ENCODE results near the gene TADA2B.

TADA2B gene

DNA sequence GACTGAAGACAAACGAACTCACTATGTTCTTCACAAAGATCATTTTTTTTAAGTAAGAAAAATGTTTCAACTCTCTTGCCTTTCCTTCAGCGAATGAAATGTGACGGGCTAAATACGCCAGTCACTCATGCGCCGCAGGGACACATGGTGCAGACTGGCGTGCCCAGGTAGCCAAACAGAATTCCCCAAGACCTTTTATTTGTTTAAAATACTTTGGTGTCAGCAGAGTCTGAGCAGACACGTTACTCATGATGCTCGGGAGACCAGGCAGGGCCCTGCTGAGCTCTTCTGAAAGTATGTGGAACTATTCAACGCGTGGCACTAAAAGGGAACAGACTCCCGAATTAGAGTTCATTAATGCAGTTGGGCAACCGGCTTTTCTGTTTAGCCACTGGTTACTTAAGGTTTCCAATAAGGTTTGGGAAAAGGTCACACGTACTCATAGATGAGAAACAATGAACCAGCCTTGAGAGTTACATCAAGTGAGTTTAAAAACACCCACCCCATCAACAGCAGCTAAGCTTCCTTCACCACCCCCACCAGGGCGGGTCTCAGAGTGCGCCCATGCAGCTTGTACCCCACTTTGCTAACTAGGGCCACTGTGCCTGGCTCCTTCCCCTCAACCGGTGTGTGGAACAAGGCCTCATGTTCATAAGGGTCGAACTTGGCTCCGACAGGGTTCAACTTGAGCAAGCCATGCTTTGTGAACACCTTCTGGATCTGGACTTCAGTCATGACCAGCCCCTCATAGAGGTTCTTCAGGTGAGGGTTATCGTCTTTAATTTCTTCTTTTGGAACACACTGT is 17.4 kb downstream of the TADA2B start:
- TF ChIP-seq, protein P1, sequence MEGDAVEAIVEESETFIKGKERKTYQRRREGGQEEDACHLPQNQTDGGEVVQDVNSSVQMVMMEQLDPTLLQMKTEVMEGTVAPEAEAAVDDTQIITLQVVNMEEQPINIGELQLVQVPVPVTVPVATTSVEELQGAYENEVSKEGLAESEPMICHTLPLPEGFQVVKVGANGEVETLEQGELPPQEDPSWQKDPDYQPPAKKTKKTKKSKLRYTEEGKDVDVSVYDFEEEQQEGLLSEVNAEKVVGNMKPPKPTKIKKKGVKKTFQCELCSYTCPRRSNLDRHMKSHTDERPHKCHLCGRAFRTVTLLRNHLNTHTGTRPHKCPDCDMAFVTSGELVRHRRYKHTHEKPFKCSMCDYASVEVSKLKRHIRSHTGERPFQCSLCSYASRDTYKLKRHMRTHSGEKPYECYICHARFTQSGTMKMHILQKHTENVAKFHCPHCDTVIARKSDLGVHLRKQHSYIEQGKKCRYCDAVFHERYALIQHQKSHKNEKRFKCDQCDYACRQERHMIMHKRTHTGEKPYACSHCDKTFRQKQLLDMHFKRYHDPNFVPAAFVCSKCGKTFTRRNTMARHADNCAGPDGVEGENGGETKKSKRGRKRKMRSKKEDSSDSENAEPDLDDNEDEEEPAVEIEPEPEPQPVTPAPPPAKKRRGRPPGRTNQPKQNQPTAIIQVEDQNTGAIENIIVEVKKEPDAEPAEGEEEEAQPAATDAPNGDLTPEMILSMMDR (IDR thresholded peaks at IDR 0.05; ENCODE audit: insufficient read depth, low read length, missing control alignments), result no peak
- ChIA-PET CTCF (interaction anchor here (2.9 to 10.3 kb wide), 3 partner anchors 9 to 86 kb away, joined by 11 to 89 read pairs (median 83); partner anchors contain the start of genes GRPEL1 and TADA2B), POLR2A (no interaction called here)
- no peak for DNase-seq (ENCODE audit: low read depth, low spot score)
- H3K4me3 ChIP-seq (ENCODE audit: low read depth, low read length), result no peak overlapping the region

DNA sequence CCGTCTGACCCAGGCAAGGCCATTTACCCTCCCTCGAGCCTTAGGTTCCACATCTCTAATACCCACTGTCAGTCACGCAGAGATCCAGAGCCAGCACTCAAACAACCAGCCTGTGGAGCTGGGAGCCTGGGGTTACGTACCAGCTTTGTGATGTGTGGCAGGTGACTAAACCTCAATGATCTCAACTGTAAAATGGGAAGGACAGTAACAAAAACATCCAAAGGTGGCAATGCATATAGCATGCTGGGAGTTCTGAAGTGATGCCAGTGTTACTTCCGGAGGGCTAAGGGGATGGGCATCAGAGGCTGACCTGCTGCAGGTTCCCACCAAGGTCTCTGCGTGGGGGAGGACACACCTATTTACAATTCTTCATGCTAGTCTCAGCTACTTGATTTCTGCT is 18.6 kb downstream of the TADA2B start:
- TF ChIP-seq, protein P1 (IDR thresholded peaks at IDR 0.05; ENCODE audit: insufficient read depth, low read length, missing control alignments), result no peak
- no peak overlapping the region for H3K4me3 ChIP-seq (ENCODE audit: low read depth, low read length)
- ChIA-PET CTCF (interaction anchor here (1.4 to 10.3 kb wide), 4 partner anchors 8 to 88 kb away, joined by 5 to 89 read pairs (median 47); partner anchors contain the start of genes GRPEL1 and TADA2B), POLR2A (no interaction called here)
- no peak for DNase-seq (ENCODE audit: low read depth, low spot score)

DNA sequence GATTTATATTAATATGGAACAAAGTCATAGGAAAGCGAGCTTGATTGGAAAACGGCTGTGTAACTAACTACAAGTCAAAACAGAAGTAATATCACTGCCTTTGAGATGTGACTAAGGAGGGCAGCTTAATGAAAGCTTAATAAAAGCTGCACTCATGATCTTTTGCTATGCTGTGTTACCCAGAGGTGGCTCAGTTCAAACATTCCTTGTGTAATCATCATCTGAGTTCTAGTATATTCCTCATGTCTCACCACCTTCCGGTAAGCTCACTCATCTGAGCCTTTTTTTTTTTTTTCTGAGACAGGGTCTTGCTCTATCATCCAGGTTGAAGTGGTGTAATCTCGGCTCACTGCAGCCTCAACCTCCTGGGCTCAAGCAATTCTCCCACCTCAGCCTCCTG is 19.6 kb downstream of the TADA2B start:
- ChIA-PET POLR2A (interaction anchor here (0.5 kb wide), 1 partner anchor 812 kb away, joined by 3 read pairs; no protein-coding TSS in a partner anchor), CTCF (interaction anchor here (0.6 to 10.3 kb wide), 5 partner anchors 7 to 102 kb away, joined by 3 to 89 read pairs (median 11); partner anchors contain the start of genes GRPEL1 and TADA2B)
- H3K4me3 ChIP-seq (ENCODE audit: low read depth, low read length), result no peak overlapping the region
- no peak for DNase-seq (ENCODE audit: low read depth, low spot score)
- TF ChIP-seq, protein P1 (IDR thresholded peaks at IDR 0.05; ENCODE audit: insufficient read depth, low read length, missing control alignments), result no peak

DNA sequence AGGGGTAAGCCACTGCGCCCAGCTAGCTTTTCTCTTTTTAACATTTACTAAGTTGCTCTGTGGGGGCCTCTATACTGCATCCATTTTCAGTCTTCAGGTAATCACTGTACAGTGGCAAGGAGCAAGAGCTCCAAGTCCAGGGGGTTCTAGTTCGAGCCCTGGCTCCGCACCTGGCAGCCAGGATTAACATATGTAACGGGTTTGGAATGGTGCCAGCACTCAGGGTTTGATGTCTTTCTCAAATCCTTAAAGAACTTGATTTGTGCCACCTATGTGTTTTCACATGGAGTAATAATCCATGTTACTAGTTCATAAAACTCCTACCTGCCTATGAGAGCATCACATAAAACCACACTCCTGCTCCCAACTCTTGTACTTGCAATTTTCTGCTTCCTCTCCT is 20.2 kb downstream of the TADA2B start:
- CTCF ChIA-PET, result interaction anchor here (0.6 to 10.3 kb wide), 5 partner anchors 6 to 103 kb away, joined by 3 to 89 read pairs (median 11); partner anchors contain the start of genes GRPEL1 and TADA2B
- TF ChIP-seq, protein P1 (IDR thresholded peaks at IDR 0.05; ENCODE audit: insufficient read depth, low read length, missing control alignments), result no peak
- no peak overlapping the region for H3K4me3 ChIP-seq (ENCODE audit: low read depth, low read length)
- POLR2A ChIA-PET, result interaction anchor here (0.5 kb wide), 1 partner anchor 59 kb away, joined by 4 read pairs; no protein-coding TSS in a partner anchor
- DNase-seq (ENCODE audit: low read depth, low spot score), result no peak

DNA sequence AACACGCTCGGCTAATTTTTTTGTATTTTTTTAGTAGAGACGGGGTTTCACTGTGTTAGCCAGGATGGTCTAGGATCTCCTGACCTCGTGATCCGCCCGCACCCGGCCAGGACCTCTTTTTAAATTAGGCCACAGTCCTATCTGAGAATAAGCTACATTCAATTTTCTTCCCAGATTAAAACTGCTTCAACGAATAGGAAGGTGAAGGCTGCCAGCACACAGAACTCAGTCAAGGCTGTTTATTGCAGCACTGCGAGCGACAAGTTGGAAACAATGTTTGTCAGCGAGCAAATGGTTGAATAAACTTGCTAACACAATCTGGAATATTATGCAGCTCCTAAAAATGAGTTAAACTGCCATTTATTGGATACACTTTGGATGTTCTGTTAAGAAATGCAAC is 22.8 kb downstream of the TADA2B start:
- ChIA-PET CTCF (interaction anchor here (0.8 to 11.8 kb wide), 6 partner anchors 7 to 192 kb away, joined by 3 to 173 read pairs (median 80); partner anchors contain the start of genes TADA2B and TBC1D14), POLR2A (no interaction called here)
- DNase-seq (ENCODE audit: low read depth, low spot score), result no peak
- no peak overlapping the region for H3K4me3 ChIP-seq (ENCODE audit: low read depth, low read length)
- TF ChIP-seq, protein P1 (IDR thresholded peaks at IDR 0.05; ENCODE audit: insufficient read depth, low read length, missing control alignments), result no peak

DNA sequence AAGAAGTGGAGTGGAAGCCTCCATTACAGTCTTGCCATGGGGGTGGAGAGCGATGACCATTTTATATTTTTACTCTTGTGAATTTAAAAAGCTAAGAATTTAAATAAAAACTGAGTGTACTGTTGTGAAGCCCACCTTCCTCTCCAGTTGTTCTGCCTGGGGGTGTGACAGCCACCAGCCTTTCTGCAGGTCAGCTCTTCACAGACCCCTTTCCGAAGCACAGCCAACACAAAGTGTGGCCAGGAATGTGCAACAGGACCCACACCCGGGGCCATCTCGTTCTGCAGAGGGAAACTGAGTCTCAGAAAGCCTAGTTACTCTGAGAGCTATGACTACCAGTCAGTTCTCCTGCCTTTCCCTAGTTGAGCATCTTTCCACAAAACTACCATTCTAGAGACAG is 23.3 kb downstream of the TADA2B start:
- peak overlapping the region; percentile 89 for H3K4me3 ChIP-seq (ENCODE audit: low read depth, low read length)
- CTCF ChIA-PET, result interaction anchor here (0.8 to 11.8 kb wide), 7 partner anchors 8 to 193 kb away, joined by 3 to 173 read pairs (median 72); partner anchors contain the start of genes TADA2B and TBC1D14

More for the DNA sequence above, 23.3 kb downstream of the TADA2B start:
- TF ChIP-seq, protein P1 (IDR thresholded peaks at IDR 0.05; ENCODE audit: insufficient read depth, low read length, missing control alignments), result no peak
- POLR2A ChIA-PET, result interaction anchor here (1.0 to 2.1 kb wide), 3 partner anchors 79 to 347 kb away, joined by 3 to 11 read pairs (median 4); no protein-coding TSS in a partner anchor
- DNase-seq (ENCODE audit: low read depth, low spot score), result no peak
